MCF 10A (cell line): Measurements from ENCODE around the gene ACRV1. TPM values are rescaled to one million over a fixed set of nuclear protein-coding genes. Genes with fewer than 3 reads are reported as not detected.

ENCODE experiments used
- BruUV-seq: library from RNA; stranded (reverse); fragments of 400-500 nt; replicated peaks from 2 replicates; lab custom pipeline; 2021; lab: Mats Ljungman, UMichigan
- CTCF ChIA-PET: fragments of 300-600 bp; sonication (Branson Sonifier 250); formaldehyde crosslinking; extraction: SDS; loops from one replicate; lab custom pipeline; 2021; ENCODE audit warnings: antibody characterized with exemption, inconsistent platforms; lab: Yijun Ruan, JAX
- POLR2A ChIA-PET: fragments of 300-600, 350-650 bp; sonication (Branson Sonifier 250); formaldehyde crosslinking; extraction: SDS; loops from one replicate; lab custom pipeline; 2020; ENCODE audit warnings: antibody characterized with exemption, inconsistent platforms; lab: Yijun Ruan, JAX
- DNase-seq: peaks from one replicate; pipeline ENCODE4 v3.0.0-alpha.2; 2018; ENCODE audit not compliant: unreplicated experiment
- H3K27ac Mint-ChIP-seq: one replicate; pipeline ENCODE4 v1.8.0; 2022; ENCODE audit warnings: mild to moderate bottlenecking, low read depth, mixed read lengths; ENCODE audit not compliant: unreplicated experiment
- H3K27me3 Mint-ChIP-seq: one replicate; pipeline ENCODE4 v1.8.0; 2022; ENCODE audit warnings: mixed read lengths; ENCODE audit not compliant: insufficient read depth, unreplicated experiment
- H3K36me3 Mint-ChIP-seq: one replicate; pipeline ENCODE4 v1.8.0; 2022; ENCODE audit warnings: mild to moderate bottlenecking, moderate library complexity, mixed read lengths; ENCODE audit not compliant: insufficient read depth, unreplicated experiment
- H3K4me1 Mint-ChIP-seq: one replicate; pipeline ENCODE4 v1.8.0; 2022; ENCODE audit warnings: mixed read lengths; ENCODE audit not compliant: insufficient read depth, unreplicated experiment
- H3K4me3 Mint-ChIP-seq: one replicate; pipeline ENCODE4 v1.8.0; 2022; ENCODE audit warnings: mild to moderate bottlenecking, moderate library complexity, mixed read lengths; ENCODE audit not compliant: unreplicated experiment
- H3K9me3 Mint-ChIP-seq: one replicate; pipeline ENCODE4 v1.8.0; 2022; ENCODE audit warnings: mixed read lengths; ENCODE audit not compliant: unreplicated experiment
- CTCF ChIP-seq: fragments of 200-600 bp; IDR thresholded peaks from one replicate; pipeline ENCODE4 v1.8.0; 2022; ENCODE audit warnings: antibody characterized with exemption, mild to moderate bottlenecking; ENCODE audit not compliant: unreplicated experiment
- intact Hi-C: fragments of 100-400 bp; cut with micrococcal nuclease; formaldehyde crosslinking; loops from 2 replicates; pipeline ENCODE4 v1.14.1; 2022
- total RNA-seq: library from RNA; stranded (reverse); gene quantifications from 2 replicates; pipeline ENCODE4 v1.2.3, GENCODE V29; 2022

The ACRV1 gene
- total RNA-seq, 1 experiment from 2014 or later = not detected

- POLR2A ChIA-PET = no interaction called here
- no peak overlapping the region for H3K27ac Mint-ChIP-seq
- H3K36me3 Mint-ChIP-seq = peaks cover 50% of the 10 kb centered on the region
- H3K9me3 Mint-ChIP-seq = no peaks in the 10 kb centered on the region
- intact Hi-C loops = no loop called here
- H3K4me1 Mint-ChIP-seq = peaks cover 9% of the 10 kb centered on the region
- no peak for DNase-seq
- CTCF ChIA-PET = no interaction called here
- no TSS peak for BruUV-seq
- no peak for TF ChIP-seq CTCF
- H3K4me3 Mint-ChIP-seq = no peak overlapping the region
- no peaks in the 10 kb centered on the region for H3K27me3 Mint-ChIP-seq
Measured at GRCh38 chr11:125638315-125638714, 42.3 kb downstream of the ACRV1 start.

- CTCF ChIA-PET = interaction anchor here (1.6 kb wide), 1 partner anchor 11 kb away, joined by 11 read pairs; no protein-coding TSS in a partner anchor
- peaks cover 52% of the 10 kb centered on the region for H3K36me3 Mint-ChIP-seq
Measured at GRCh38 chr11:125637840-125638239, 42.8 kb downstream of the ACRV1 start.

DNA sequence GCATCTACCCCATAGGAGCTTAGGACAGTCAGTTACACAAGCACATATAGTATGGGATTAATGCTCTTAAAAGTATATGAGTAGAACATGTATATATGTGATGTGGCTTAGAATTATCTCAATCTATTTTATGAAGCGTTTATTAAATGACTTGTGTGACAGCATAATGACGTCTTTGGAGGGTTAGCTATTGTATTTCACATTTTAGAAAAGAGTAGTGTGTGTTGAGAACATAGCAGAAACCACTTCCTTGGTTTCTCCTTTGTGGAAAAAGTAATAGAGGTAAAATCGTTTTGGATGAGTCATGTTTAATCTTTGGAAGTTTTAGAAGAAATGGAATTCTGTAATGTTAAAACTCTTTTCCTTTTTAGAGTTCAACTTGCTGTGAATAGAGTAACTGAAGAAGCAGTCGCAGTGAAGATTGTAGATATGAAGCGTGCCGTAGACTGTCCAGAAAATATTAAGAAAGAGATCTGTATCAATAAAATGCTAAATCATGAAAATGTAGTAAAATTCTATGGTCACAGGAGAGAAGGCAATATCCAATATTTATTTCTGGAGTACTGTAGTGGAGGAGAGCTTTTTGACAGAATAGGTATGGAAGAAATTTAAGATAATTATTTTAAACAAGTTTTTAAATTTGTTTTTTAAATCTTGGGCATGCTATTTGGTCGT lies 53.3 kb downstream of the ACRV1 start:
- Mint-ChIP-seq H3K4me1 (peaks cover 24% of the 10 kb centered on the region), H3K9me3 (no peaks in the 10 kb centered on the region), H3K27me3 (no peaks in the 10 kb centered on the region), H3K27ac (peak overlapping the region; percentile 78), H3K36me3 (peaks cover 27% of the 10 kb centered on the region), H3K4me3 (peak overlapping the region; percentile 87)
- no TSS peak for BruUV-seq
- no peak for TF ChIP-seq CTCF
- intact Hi-C loops = no loop called here
- peak; percentile 10 for DNase-seq
- POLR2A ChIA-PET = interaction anchor here (0.6 to 3.3 kb wide), 9 partner anchors 10 to 276 kb away, joined by 3 to 66 read pairs (median 6); partner anchors contain the start of genes EI24, HYLS1, PUS3 and STT3A
- CTCF ChIA-PET = interaction anchor here (0.6 to 1.3 kb wide), 18 partner anchors 10 to 566 kb away, joined by 3 to 11 read pairs (median 4); partner anchors contain the start of gene HYLS1

More at GRCh38 chr11:125637840-125638239, 42.8 kb downstream of the ACRV1 start:
- intact Hi-C loops = no loop called here
- peaks cover 9% of the 10 kb centered on the region for H3K4me1 Mint-ChIP-seq
- H3K27ac Mint-ChIP-seq = peak overlapping the region; percentile 8
- TF ChIP-seq CTCF = no peak
- H3K9me3 Mint-ChIP-seq = no peaks in the 10 kb centered on the region
- H3K4me3 Mint-ChIP-seq = no peak overlapping the region
- BruUV-seq = no TSS peak
- no peaks in the 10 kb centered on the region for H3K27me3 Mint-ChIP-seq
- POLR2A ChIA-PET = no interaction called here
- DNase-seq = no peak

- DNase-seq = peak; percentile 97
- no peaks in the 10 kb centered on the region for H3K9me3 Mint-ChIP-seq
- peak overlapping the region; percentile 87 for H3K4me3 Mint-ChIP-seq
- peaks cover 34% of the 10 kb centered on the region for H3K36me3 Mint-ChIP-seq
- BruUV-seq = no TSS peak
- CTCF ChIA-PET = interaction anchor here (0.5 to 1.3 kb wide), 21 partner anchors 10 to 741 kb away, joined by 3 to 11 read pairs (median 3); partner anchors contain the start of gene HYLS1
- peaks cover 33% of the 10 kb centered on the region for H3K4me1 Mint-ChIP-seq
- H3K27ac Mint-ChIP-seq = peak overlapping the region; percentile 78
- peak; percentile 36 for TF ChIP-seq CTCF
- no peaks in the 10 kb centered on the region for H3K27me3 Mint-ChIP-seq
- intact Hi-C loops = loop anchor here (1.0 kb wide), 1 partner anchor 248 kb away; no protein-coding TSS in a partner anchor
- POLR2A ChIA-PET = interaction anchor here (0.6 to 3.3 kb wide), 12 partner anchors 9 to 277 kb away, joined by 3 to 66 read pairs (median 5); partner anchors contain the start of genes EI24, HYLS1, PUS3 and STT3A
Measured at GRCh38 chr11:125626288-125626950, 54.2 kb downstream of the ACRV1 start.
